Urothelium cell line (cell line): ENCODE measurements around the gene NUS1.
"Not testable (repeated sequence)": the region's sequence is repeated elsewhere in the genome, so short reads cannot be mapped to it uniquely, and the experiment has no call there.

Experiments
- DNase-seq: peaks from one replicate; pipeline ENCODE4 v3.0.0; 2011; ENCODE audit warnings: low spot score, mixed read lengths
- FAIRE-seq: peaks from 2 replicates; lab custom pipeline; 2011; peaks lifted over from hg19 to GRCh38; lab: Jason Lieb, UNC

NUS1 gene

GRCh38 chr6:117706936-117707509 is 31.8 kb downstream of the NUS1 start:
- not testable (repeated sequence) for DNase-seq, FAIRE-seq

- DNase-seq (no peak), FAIRE-seq (no peak)
Measured at GRCh38 chr6:117711369-117711768, 36.1 kb downstream of the NUS1 start.

- DNase-seq (no peak), FAIRE-seq (no peak)
Measured at GRCh38 chr6:117718895-117719294, 43.6 kb downstream of the NUS1 start.

GRCh38 chr6:117721520-117721919 is 46.3 kb downstream of the NUS1 start:
- DNase-seq, FAIRE-seq: not testable (repeated sequence)

GRCh38 chr6:117728626-117729025 is 53.4 kb downstream of the NUS1 start:
- DNase-seq (no peak), FAIRE-seq (no peak)

- FAIRE-seq (no peak), DNase-seq (no peak)
Measured at GRCh38 chr6:117729613-117730012, 54.3 kb downstream of the NUS1 start.

- DNase-seq: no peak
- no peak for FAIRE-seq
Measured at GRCh38 chr6:117733341-117733740, 58.1 kb downstream of the NUS1 start.

GRCh38 chr6:117739869-117740268 is 64.6 kb downstream of the NUS1 start:
- DNase-seq (no peak), FAIRE-seq (no peak)

- FAIRE-seq: no peak
Measured at GRCh38 chr6:117740605-117741004, 65.3 kb downstream of the NUS1 start.

GRCh38 chr6:117750675-117751074 is 75.4 kb downstream of the NUS1 start:
- not testable (repeated sequence) for FAIRE-seq, DNase-seq

More at GRCh38 chr6:117740605-117741004, 65.3 kb downstream of the NUS1 start:
- DNase-seq: no peak
